ENCODE measurements around the gene ADCY9.

The ADCY9 gene

DNA sequence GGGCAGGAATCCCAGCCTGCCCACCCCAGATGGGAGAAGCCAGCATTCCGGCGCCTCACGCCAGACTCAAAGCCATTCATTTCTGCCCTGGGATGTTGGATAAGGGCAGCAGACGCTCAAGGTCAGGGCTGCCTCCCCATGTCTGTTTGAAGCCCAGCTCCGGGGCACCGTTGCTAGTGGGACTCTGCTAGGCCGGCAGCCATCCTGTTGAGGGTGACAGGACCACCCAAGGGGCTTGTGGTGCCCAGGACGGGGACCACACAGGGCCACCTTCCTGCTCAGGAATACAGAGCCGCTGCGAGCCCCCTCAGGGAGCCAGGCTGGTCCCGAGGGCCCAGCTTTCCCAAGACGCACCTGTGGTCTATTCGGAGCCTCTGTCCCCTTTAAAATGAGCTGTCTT, 134.0 kb downstream of the ADCY9 start:
- TF ChIP-seq, protein P1, sequence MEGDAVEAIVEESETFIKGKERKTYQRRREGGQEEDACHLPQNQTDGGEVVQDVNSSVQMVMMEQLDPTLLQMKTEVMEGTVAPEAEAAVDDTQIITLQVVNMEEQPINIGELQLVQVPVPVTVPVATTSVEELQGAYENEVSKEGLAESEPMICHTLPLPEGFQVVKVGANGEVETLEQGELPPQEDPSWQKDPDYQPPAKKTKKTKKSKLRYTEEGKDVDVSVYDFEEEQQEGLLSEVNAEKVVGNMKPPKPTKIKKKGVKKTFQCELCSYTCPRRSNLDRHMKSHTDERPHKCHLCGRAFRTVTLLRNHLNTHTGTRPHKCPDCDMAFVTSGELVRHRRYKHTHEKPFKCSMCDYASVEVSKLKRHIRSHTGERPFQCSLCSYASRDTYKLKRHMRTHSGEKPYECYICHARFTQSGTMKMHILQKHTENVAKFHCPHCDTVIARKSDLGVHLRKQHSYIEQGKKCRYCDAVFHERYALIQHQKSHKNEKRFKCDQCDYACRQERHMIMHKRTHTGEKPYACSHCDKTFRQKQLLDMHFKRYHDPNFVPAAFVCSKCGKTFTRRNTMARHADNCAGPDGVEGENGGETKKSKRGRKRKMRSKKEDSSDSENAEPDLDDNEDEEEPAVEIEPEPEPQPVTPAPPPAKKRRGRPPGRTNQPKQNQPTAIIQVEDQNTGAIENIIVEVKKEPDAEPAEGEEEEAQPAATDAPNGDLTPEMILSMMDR (IDR thresholded peaks at IDR 0.05; ENCODE audit: extremely low read depth, missing control alignments): no peak
- no peak for DNase-seq (ENCODE audit: low spot score)

- DNase-seq (ENCODE audit: low spot score): no peak
Measured at GRCh38 chr16:3980253-3981111, 135.8 kb downstream of the ADCY9 start.

GRCh38 chr16:3979518-3979917, 136.7 kb downstream of the ADCY9 start:
- DNase-seq (ENCODE audit: low spot score): no peak
- TF ChIP-seq, protein P1 (IDR thresholded peaks at IDR 0.05; ENCODE audit: extremely low read depth, missing control alignments): no peak

More at GRCh38 chr16:3980253-3981111, 135.8 kb downstream of the ADCY9 start:
- TF ChIP-seq, protein P1 (IDR thresholded peaks at IDR 0.05; ENCODE audit: extremely low read depth, missing control alignments): no peak

DNA sequence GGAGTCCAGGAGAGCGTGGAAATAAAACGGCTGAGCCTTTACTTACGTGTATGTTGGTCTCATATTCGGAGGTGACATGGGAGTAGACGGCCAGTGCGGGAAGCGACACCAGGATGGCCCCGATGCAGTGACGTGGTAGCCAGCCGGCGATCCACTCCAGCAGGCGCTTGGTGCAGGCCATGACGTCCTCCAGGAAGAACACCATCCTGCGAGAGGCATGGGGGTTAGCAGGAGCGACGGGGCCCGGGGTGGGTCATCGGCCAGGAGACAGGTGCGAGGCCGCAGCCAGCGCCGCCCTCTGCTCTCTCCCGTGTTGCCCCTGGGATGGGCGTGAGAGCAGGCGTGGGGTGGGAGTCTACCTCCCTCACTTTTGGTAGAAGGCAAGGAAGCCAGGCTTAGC, 137.2 kb downstream of the ADCY9 start:
- TF ChIP-seq, protein P1 (IDR thresholded peaks at IDR 0.05; ENCODE audit: extremely low read depth, missing control alignments): no peak
- no peak for DNase-seq (ENCODE audit: low spot score)

GRCh38 chr16:3977376-3977775, 138.9 kb downstream of the ADCY9 start:
- TF ChIP-seq, protein P1 (IDR thresholded peaks at IDR 0.05; ENCODE audit: extremely low read depth, missing control alignments): no peak
- DNase-seq (ENCODE audit: low spot score): no peak

DNA sequence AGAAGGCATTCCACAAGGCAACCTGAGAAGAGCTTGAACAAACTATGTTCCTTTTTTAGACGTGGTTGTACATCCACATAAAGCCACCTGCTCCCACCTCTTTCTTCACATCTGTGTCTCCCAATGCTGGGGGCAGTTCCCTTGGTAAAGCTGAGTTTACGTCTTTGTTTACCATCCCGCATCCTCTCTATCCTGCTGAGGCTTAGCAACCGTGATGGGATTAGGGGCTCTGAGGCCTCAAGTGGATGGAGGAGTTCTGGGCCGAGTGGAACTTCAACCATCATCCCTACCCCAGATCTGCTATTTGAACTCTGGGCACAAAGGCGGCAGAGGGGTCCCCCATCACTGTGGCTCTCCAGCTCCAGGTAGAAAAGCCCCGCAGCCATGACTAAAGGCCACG, 141.5 kb downstream of the ADCY9 start:
- TF ChIP-seq, protein P1 (IDR thresholded peaks at IDR 0.05; ENCODE audit: extremely low read depth, missing control alignments): no peak
- no peak for DNase-seq (ENCODE audit: low spot score)

DNA sequence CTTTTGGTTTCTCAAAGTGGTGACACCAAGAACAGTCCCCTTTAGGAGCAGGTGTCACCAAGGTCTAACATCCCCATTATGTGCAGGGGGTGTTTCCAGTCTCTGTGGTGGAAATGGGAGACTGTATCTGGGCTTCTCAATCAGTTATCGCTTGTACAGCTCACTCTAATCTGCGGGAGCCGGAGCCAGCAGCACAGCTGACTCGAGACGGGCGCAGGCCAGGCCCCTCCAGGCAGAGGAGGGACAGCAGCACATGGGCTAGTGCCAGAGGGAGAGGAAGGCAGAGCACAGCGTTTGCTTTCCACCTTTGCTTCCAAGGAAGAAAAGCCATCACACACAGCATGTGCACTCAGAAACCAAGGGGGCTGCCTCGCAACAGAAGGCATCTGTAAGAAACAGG, 144.5 kb downstream of the ADCY9 start:
- TF ChIP-seq, protein P1 (IDR thresholded peaks at IDR 0.05; ENCODE audit: extremely low read depth, missing control alignments): no peak
- no peak for DNase-seq (ENCODE audit: low spot score)
